Neural progenitor cell (in vitro differentiated cells): ENCODE results near the gene KLRD1. TPM values are rescaled to one million over a fixed set of nuclear protein-coding genes. Genes with fewer than 3 reads are reported as not detected.
"Not testable (repeated sequence)": the region's sequence is repeated elsewhere in the genome, so short reads cannot be mapped to it uniquely, and the experiment has no call there.

Experiments
- DNase-seq: peaks from one replicate; pipeline ENCODE4 v3.0.0-alpha.2; 2016; ENCODE audit warnings: low spot score
- H2AFZ ChIP-seq: fragments of 200-600 bp; sonication (generic); replicated peaks from 2 replicates; pipeline ENCODE4 v1.6.1; 2016; ENCODE audit warnings: antibody characterized with exemption
- H3F3A ChIP-seq: fragments of 200-600 bp; sonication (generic); 2 replicates; pipeline ENCODE4 v1.6.1; 2016; ENCODE audit warnings: antibody characterized with exemption, low read depth
- H3K27ac ChIP-seq: fragments of 200-600 bp; sonication (generic); 2 replicates; pipeline ENCODE4 v1.5.1; 2016; ENCODE audit warnings: mild to moderate bottlenecking
- H3K27me3 ChIP-seq: fragments of 200-600 bp; sonication (generic); 2 replicates; pipeline ENCODE4 v1.6.1; 2016; ENCODE audit warnings: mild to moderate bottlenecking, moderate library complexity
- H3K36me3 ChIP-seq: fragments of 200-600 bp; sonication (generic); 2 replicates; pipeline ENCODE4 v1.5.1; 2016
- H3K4me1 ChIP-seq: fragments of 200-600 bp; sonication (generic); 2 replicates; pipeline ENCODE4 v1.6.1; 2016; ENCODE audit warnings: mixed run types
- H3K4me2 ChIP-seq: fragments of 200-600 bp; sonication (generic); 2 replicates; pipeline ENCODE4 v1.6.1; 2016
- H3K4me3 ChIP-seq: fragments of 200-600 bp; sonication (generic); 2 replicates; pipeline ENCODE4 v1.5.1; 2016
- H3K79me2 ChIP-seq: fragments of 200-600 bp; sonication (generic); 2 replicates; pipeline ENCODE4 v1.6.1; 2016; ENCODE audit warnings: low read depth
- H3K9ac ChIP-seq: fragments of 200-600 bp; sonication (generic); 2 replicates; pipeline ENCODE4 v1.6.1; 2016
- H3K9me3 ChIP-seq: fragments of 200-600 bp; sonication (generic); 2 replicates; pipeline ENCODE4 v1.5.1; 2016; ENCODE audit warnings: low read depth
- H4K20me1 ChIP-seq: fragments of 200-600 bp; sonication (generic); 2 replicates; pipeline ENCODE4 v1.6.1; 2016; ENCODE audit warnings: low read depth
- H3K27ac Mint-ChIP-seq: 3 replicates; pipeline ENCODE4 v1.8.0; 2021; ENCODE audit warnings: mixed read lengths
- H3K27me3 Mint-ChIP-seq: 2 replicates; pipeline ENCODE4 v1.8.0; 2022; ENCODE audit warnings: low read depth, mild to moderate bottlenecking, inconsistent platforms, moderate library complexity, mixed read lengths; ENCODE audit not compliant: insufficient read depth
- H3K36me3 Mint-ChIP-seq: 3 replicates; pipeline ENCODE4 v1.8.0; 2021; ENCODE audit warnings: mixed read lengths
- H3K4me1 Mint-ChIP-seq: 3 replicates; pipeline ENCODE4 v1.8.0; 2021; ENCODE audit warnings: mixed read lengths
- H3K4me3 Mint-ChIP-seq: 3 replicates; pipeline ENCODE4 v1.8.0; 2021; ENCODE audit warnings: mild to moderate bottlenecking, moderate library complexity, mixed read lengths
- H3K9me3 Mint-ChIP-seq: 3 replicates; pipeline ENCODE4 v1.8.0; 2020; ENCODE audit warnings: mixed read lengths
- EZH2 ChIP-seq: fragments of 200-600 bp; sonication (generic); IDR thresholded peaks from 2 replicates; pipeline ENCODE4 v1.6.1; 2017; ENCODE audit warnings: antibody characterized with exemption, mild to moderate bottlenecking, moderate library complexity
- EZH2phosphoT487 ChIP-seq: fragments of 200-600 bp; sonication (generic); IDR thresholded peaks from 2 replicates; pipeline ENCODE4 v1.6.1; 2017; ENCODE audit warnings: antibody characterized with exemption
- total RNA-seq: library from RNA; depleted of rRNA; stranded (reverse); fragments of >200 nt; gene quantifications from 2 replicates; pipeline ENCODE4 v1.2.3, GENCODE V29; 2015; ENCODE audit warnings: low replicate concordance
- TF ChIP-seq, protein P1 (sequence below): fragments of 200-600 bp; sonication (generic); IDR thresholded peaks from 2 replicates; pipeline ENCODE4 v1.5.1; 2017; ENCODE audit warnings: antibody characterized with exemption, mild to moderate bottlenecking

KLRD1 gene
- total RNA-seq, 1 donor from 2014 or later, result 0.06 TPM

DNA sequence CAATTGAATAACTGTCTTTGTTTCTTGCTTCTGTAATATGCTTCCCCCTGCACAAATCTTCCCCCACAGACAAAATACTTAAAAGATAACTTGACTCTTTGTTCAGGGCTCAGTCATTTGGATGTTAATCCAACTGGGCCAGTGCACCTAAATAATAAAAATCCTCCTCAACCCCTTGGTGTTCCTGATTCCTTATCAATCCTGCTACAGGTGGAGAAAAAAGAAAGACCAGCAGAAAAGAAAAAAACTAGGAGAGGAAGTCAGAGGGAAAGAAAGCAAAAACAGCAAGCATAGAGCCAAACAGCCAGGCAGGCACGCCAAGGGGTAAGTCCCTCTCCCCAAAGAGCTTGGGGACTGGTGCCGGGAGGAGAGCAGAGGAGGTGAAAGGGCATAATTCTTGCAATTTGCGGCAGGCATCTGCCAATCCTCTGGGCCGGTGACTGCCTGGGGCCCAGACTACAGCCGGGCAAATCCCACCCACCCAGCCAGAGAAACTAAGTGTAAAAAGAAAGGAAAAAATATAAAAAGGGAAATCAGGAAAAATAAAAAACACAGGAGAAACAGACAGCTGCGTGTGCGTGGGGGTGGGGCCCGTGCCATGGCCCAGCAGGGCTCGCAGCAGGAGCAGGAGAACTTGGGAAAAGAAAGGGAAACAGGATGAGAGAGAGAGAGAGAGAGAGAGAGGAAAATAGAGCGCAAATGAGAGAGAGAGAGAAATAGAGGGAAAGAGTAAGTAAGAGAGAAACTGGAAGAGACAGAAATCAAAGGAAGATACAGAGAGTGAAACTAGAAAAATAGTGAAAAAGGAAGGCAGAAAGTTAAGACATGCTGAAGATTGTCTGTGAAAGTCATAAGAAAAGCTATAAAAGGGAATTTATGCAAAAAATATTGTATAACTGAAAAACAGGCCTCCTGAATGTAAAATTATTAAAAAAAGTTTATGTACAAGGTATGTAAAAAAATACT, 60.8 kb downstream of the KLRD1 start:
- peaks cover 28% of the 10 kb centered on the region for H3K4me1 ChIP-seq
- Mint-ChIP-seq H3K9me3 (peaks cover 6% of the 10 kb centered on the region), H3K27ac (no peak overlapping the region), H3K4me1 (peaks cover 14% of the 10 kb centered on the region), H3K36me3 (peaks cover 2% of the 10 kb centered on the region), H3K4me3 (no peak overlapping the region), H3K27me3 (peaks cover 3% of the 10 kb centered on the region)
- no peaks in the 10 kb centered on the region for H3K36me3 ChIP-seq
- H3K9ac ChIP-seq, result no peak overlapping the region
- H3K9me3 ChIP-seq, result no peaks in the 10 kb centered on the region
- no peaks in the 10 kb centered on the region for H3K27me3 ChIP-seq
- TF ChIP-seq EZH2phosphoT487 (no peak), EZH2 (no peak)
- TF ChIP-seq, protein P1, sequence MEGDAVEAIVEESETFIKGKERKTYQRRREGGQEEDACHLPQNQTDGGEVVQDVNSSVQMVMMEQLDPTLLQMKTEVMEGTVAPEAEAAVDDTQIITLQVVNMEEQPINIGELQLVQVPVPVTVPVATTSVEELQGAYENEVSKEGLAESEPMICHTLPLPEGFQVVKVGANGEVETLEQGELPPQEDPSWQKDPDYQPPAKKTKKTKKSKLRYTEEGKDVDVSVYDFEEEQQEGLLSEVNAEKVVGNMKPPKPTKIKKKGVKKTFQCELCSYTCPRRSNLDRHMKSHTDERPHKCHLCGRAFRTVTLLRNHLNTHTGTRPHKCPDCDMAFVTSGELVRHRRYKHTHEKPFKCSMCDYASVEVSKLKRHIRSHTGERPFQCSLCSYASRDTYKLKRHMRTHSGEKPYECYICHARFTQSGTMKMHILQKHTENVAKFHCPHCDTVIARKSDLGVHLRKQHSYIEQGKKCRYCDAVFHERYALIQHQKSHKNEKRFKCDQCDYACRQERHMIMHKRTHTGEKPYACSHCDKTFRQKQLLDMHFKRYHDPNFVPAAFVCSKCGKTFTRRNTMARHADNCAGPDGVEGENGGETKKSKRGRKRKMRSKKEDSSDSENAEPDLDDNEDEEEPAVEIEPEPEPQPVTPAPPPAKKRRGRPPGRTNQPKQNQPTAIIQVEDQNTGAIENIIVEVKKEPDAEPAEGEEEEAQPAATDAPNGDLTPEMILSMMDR, result no peak
- H3K79me2 ChIP-seq, result no peaks in the 10 kb centered on the region
- no peaks in the 10 kb centered on the region for H4K20me1 ChIP-seq
- H3K4me2 ChIP-seq, result no peak overlapping the region
- DNase-seq, result no peak
- H3K27ac ChIP-seq, result no peak overlapping the region
- no peak overlapping the region for H3K4me3 ChIP-seq
- peaks cover 11% of the 10 kb centered on the region for H3F3A ChIP-seq
- no peak overlapping the region for H2AFZ ChIP-seq

DNA sequence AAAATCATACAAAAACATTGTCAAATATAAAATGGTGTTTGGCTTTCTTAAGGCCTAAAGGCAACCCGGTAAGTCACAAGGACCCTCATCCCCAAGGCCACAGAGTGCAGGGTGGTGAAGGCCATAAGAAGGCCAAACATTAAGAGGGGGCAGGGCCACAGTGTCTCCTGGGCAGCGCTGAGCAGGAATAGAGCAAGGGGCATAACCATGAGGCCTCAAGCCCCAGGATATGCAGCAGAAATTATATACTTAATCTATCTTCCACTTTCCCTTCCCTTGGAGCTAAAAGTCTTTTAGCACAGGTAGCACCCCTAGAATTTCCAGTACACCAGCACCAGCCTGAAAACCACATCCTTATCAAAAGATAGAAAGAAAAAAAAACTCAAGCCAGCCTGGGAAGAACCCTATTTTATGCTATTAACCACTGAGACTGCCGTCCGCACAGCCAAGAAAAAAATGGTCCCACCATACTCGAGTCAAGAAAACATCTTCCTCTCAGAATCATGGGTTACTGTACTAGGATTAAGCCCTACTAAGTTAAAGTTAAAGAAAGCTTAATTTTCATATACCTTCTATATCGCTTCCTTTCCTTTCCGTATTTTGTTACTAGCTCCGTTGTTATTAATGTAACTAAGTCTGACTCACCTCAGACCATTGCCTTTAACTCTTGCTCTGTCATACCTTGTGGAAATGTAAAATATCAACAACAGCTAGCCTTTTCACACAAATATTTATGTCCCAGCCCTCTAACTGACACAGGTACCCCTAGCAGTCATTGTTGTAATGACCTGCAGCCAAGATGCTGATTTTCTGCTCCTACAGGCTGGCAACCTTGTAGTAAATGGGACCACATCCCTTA, 62.1 kb downstream of the KLRD1 start:
- no peak overlapping the region for H3K4me3 Mint-ChIP-seq
- Histone ChIP-seq H2AFZ (no peak overlapping the region), H3K4me1 (peaks cover 23% of the 10 kb centered on the region), H3K9me3 (no peaks in the 10 kb centered on the region), H3K36me3 (no peaks in the 10 kb centered on the region), H3F3A (peaks cover 3% of the 10 kb centered on the region), H3K9ac (no peak overlapping the region), H3K4me3 (no peak overlapping the region), H3K27ac (no peak overlapping the region), H4K20me1 (no peaks in the 10 kb centered on the region), H3K27me3 (no peaks in the 10 kb centered on the region), H3K79me2 (no peaks in the 10 kb centered on the region), H3K4me2 (no peak overlapping the region)
- TF ChIP-seq EZH2 (no peak), EZH2phosphoT487 (no peak)
- TF ChIP-seq, protein P1, result no peak
- DNase-seq, result no peak
- H3K27me3 Mint-ChIP-seq, result peaks cover 3% of the 10 kb centered on the region
- peaks cover 6% of the 10 kb centered on the region for H3K9me3 Mint-ChIP-seq
- no peak overlapping the region for H3K27ac Mint-ChIP-seq
- peaks cover 2% of the 10 kb centered on the region for H3K36me3 Mint-ChIP-seq
- H3K4me1 Mint-ChIP-seq, result peaks cover 14% of the 10 kb centered on the region

DNA sequence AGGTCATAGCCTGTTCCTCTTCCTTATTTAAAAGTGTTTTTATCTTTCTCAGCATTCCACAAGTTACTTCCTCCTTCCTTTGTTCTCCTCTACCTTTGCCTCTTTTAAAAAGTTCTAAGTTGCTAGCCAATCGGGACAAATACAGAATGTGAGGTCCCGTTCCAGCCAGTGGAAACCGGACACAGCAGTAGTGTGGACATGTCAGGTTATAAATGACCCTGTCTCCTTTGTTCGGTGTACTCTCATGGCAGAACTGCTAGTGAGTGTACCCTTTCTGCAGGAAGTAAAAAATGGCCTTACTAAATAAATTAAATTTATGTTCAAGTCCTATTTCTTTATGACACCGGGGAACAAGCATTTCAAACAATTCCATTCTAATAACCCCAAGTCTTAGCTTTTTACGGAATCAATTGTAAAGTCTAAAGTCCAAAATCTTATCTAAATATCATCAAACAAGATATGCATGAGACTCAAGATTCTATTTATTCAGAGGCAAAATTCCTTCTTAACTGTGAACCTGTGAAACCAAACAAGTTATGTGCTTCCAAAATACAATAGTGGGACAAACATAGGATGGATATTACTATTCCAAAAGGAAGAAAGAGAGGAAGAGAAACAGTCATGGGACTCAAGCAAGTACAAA, 64.3 kb downstream of the KLRD1 start:
- peaks cover 10% of the 10 kb centered on the region for H3K4me1 ChIP-seq
- not testable (repeated sequence) for H3K36me3 Mint-ChIP-seq, H3K9me3 ChIP-seq, H4K20me1 ChIP-seq, H3F3A ChIP-seq, H3K27me3 Mint-ChIP-seq, H3K4me3 Mint-ChIP-seq, H3K79me2 ChIP-seq, H3K36me3 ChIP-seq, H3K9ac ChIP-seq, H3K27ac Mint-ChIP-seq, H3K4me2 ChIP-seq, H3K9me3 Mint-ChIP-seq, H3K4me3 ChIP-seq, H3K27ac ChIP-seq, H3K27me3 ChIP-seq, DNase-seq
- peak overlapping the region; percentile 57 for H2AFZ ChIP-seq
- peaks cover 14% of the 10 kb centered on the region for H3K4me1 Mint-ChIP-seq
